Esophagus muscularis mucosa (tissue), 3 donors: ENCODE results near the gene ATPAF2.

Experiments
- CTCF ChIP-seq, 3 experiments: fragments of 200-600 bp in 2 of 3; fragments of 450-650 bp in 1 of 3; sonication (generic) in 2 of 3; IDR thresholded peaks; one replicate each; pipeline ENCODE4 v1.5.1; 2017 to 2019; ENCODE audit warnings: antibody characterized with exemption in 3 of 3, mild to moderate bottlenecking in 2 of 3, moderate library complexity in 1 of 3
- POLR2A ChIP-seq: fragments of 450-650 bp; IDR thresholded peaks from one replicate; pipeline ENCODE4 v1.6.1; 2017; ENCODE audit warnings: antibody characterized with exemption, moderate library complexity, mild to moderate bottlenecking, low read depth
- POLR2AphosphoS5 ChIP-seq, 2 donors: sonication (generic); formaldehyde crosslinking; IDR thresholded peaks; one replicate each; pipeline ENCODE4 v1.6.1; 2017; ENCODE audit warnings: antibody characterized with exemption in 2 of 2

GRCh38 chr17:18042983-18043382 lies 4.0 kb upstream of the ATPAF2 start:
- TF ChIP-seq CTCF (IDR thresholded peaks at IDR 0.05) (no peak), POLR2A (no peak), POLR2AphosphoS5 (IDR thresholded peaks at IDR 0.05) (no peak)
